K562 (cell line): Measurements from ENCODE around the gene JADE3.

Experiments
- ASH1L ChIP-seq: fragments of 450-650 bp; IDR thresholded peaks from 2 replicates; pipeline ENCODE4 v1.6.1; 2018; ENCODE audit warnings: borderline replicate concordance, mild to moderate bottlenecking, low read depth; ENCODE audit not compliant: partially characterized antibody
- ATF2 ChIP-seq: sonication (generic); formaldehyde crosslinking; IDR thresholded peaks from 2 replicates; pipeline ENCODE4 v1.8.1; 2022; ENCODE audit warnings: missing genetic modification reagents
- CBX5 ChIP-seq: IDR thresholded peaks from 2 replicates; pipeline ENCODE4 v1.6.1; 2014; ENCODE audit warnings: low read depth, borderline replicate concordance
- CTCF ChIP-seq, 3 experiments: IDR thresholded peaks in 2 of 3; conservative IDR thresholded peaks in 1 of 3; 2 replicates each; pipeline ENCODE4 v1.5.1; 2011 to 2012; ENCODE audit warnings: low read length in 3 of 3, mild to moderate bottlenecking in 3 of 3, control low read depth in 2 of 3, improper control_type of control experiment in 1 of 3, inconsistent platforms in 1 of 3, low read depth in 1 of 3, mixed read lengths in 1 of 3, moderate library complexity in 1 of 3; ENCODE audit not compliant: insufficient read depth in 2 of 3
- KAT2B ChIP-seq: IDR thresholded peaks from one replicate; pipeline ENCODE4 v1.6.1; 2012; ENCODE audit warnings: low read depth, mild to moderate bottlenecking, control low read depth, inconsistent platforms, low read length, moderate library complexity
- MAZ ChIP-seq, 2 experiments: fragments of 450-650 bp in 1 of 2; sonication (generic) in 1 of 2; formaldehyde crosslinking; IDR thresholded peaks in 1 of 2; conservative IDR thresholded peaks in 1 of 2; 2 replicates each; pipeline versions ENCODE4 v1.4.0 to v1.5.0; 2020; ENCODE audit warnings: mild to moderate bottlenecking in 1 of 2, missing genetic modification reagents in 1 of 2
- POLR2A ChIP-seq: fragments of 450-650 bp; conservative IDR thresholded peaks from 2 replicates; pipeline ENCODE4 v1.6.1; 2016
- ZBTB1 ChIP-seq: sonication (generic); formaldehyde crosslinking; IDR thresholded peaks from 2 replicates; pipeline ENCODE4 v1.8.1; 2023; ENCODE audit warnings: missing genetic modification reagents, low read depth, mild to moderate bottlenecking, borderline replicate concordance
- ZNF274 ChIP-seq: IDR thresholded peaks from 2 replicates; pipeline ENCODE4 v1.6.1; 2011; ENCODE audit warnings: low read depth, mild to moderate bottlenecking, low read length, moderate library complexity, borderline replicate concordance
- TF ChIP-seq, protein P1 (sequence below): fragments of 450-650 bp; formaldehyde crosslinking; IDR thresholded peaks from 2 replicates; pipeline ENCODE4 v1.4.0; 2022; ENCODE audit warnings: missing genetic modification characterization
- TF ChIP-seq, protein P2 (sequence below): sonication (generic); formaldehyde crosslinking; IDR thresholded peaks from 2 replicates; pipeline ENCODE4 v1.8.1; 2023; ENCODE audit warnings: mild to moderate bottlenecking, missing genetic modification reagents

DNA sequence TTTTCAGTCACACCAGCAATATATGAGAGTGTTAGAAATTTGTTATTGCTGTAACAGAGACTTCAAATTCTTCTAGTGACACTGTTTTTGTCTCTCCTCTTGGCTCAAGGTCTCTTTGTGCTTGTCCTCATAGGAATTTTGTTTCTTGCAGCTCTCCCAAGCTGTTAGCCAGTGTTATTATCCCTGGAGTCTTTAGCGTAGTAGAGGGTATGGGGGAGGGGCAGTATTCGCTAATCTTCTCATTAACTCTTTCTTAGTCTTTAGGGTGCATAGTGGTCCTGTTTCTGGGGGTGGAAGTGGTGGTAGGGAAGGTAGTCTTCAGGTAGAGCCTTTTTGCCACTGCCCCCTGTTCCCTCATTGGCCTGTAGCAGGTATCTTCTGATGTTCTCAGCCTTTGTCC, 79.4 kb downstream of the JADE3 start:
- TF ChIP-seq ZNF274, result no peak
- TF ChIP-seq, protein P1, sequence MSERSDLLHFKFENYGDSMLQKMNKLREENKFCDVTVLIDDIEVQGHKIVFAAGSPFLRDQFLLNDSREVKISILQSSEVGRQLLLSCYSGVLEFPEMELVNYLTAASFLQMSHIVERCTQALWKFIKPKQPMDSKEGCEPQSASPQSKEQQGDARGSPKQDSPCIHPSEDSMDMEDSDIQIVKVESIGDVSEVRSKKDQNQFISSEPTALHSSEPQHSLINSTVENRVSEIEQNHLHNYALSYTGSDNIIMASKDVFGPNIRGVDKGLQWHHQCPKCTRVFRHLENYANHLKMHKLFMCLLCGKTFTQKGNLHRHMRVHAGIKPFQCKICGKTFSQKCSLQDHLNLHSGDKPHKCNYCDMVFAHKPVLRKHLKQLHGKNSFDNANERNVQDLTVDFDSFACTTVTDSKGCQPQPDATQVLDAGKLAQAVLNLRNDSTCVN (CRISPR knock-in tag), result no peak
- TF ChIP-seq POLR2A, result no peak
- TF ChIP-seq KAT2B, result no peak
- no peak for TF ChIP-seq CBX5
- TF ChIP-seq, protein P2, sequence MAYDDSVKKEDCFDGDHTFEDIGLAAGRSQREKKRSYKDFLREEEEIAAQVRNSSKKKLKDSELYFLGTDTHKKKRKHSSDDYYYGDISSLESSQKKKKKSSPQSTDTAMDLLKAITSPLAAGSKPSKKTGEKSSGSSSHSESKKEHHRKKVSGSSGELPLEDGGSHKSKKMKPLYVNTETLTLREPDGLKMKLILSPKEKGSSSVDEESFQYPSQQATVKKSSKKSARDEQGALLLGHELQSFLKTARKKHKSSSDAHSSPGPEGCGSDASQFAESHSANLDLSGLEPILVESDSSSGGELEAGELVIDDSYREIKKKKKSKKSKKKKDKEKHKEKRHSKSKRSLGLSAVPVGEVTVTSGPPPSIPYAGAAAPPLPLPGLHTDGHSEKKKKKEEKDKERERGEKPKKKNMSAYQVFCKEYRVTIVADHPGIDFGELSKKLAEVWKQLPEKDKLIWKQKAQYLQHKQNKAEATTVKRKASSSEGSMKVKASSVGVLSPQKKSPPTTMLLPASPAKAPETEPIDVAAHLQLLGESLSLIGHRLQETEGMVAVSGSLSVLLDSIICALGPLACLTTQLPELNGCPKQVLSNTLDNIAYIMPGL (CRISPR knock-in tag), result no peak
- TF ChIP-seq ZBTB1, result no peak
- TF ChIP-seq ATF2 (CRISPR knock-in tag), result no peak
- TF ChIP-seq ASH1L, result no peak
- no peak for TF ChIP-seq MAZ (CRISPR knock-in tag; conservative IDR thresholded peaks at IDR 0.05 in 1 of 2, IDR thresholded peaks at IDR 0.05 in 1 of 2)
- TF ChIP-seq CTCF (IDR thresholded peaks at IDR 0.05 in 2 of 3, conservative IDR thresholded peaks at IDR 0.05 in 1 of 3; ENCODE audit: insufficient read depth in 2 of 3, low read depth in 1 of 3, low read length in 3 of 3), result no peak
